Measurements from ENCODE around the gene KRT3.

The KRT3 gene

DNA sequence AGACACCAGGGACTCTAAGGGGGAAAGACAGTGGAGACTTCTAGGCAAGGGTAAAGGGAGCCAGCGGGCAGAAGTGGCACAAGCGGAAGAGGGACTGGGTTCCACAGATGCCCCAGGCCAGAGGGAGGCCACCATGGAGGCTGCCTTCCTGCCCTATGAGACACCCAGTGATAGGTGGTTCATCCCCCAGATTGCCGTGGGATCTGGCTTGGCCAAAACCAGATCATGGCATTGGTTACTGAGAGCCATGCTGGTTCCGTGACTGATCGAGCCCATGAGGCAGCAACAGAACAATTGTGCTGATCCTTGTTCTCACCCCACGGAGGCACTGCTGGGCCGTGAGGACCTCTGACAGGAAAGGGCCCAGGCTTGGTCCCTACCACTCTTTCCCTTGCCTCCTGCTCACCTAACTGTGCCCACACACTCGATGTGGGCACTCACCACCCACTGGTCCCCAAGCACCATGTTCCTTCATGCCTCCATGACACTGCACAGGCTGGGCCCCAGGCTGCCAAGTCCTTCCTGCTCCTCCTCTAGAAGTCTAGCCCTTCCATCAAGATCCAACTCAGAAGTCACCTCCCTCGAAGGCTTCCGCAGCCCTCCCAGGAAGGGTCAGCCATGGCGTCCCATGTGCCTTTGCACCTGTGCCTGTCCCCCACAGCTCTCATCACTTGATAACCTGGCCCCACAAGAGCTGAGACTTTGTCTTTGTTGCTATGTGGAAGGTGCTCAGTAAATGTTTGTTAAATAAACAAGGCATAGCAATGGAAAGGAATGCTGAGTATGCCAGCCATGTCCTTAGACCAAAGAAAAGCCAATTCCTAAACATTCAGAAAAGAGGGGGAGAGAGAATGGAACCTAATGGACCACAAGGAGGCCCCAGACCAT lies 30.9 kb upstream of the KRT3 start:
- Histone ChIP-seq H3K4me2 (ENCODE audit: insufficient read depth, low read length) (no peak overlapping the region), H3K79me2 (ENCODE audit: insufficient read depth, low read length) (no peaks in the 10 kb centered on the region), H3K9ac (ENCODE audit: low read depth, low read length) (no peak overlapping the region), H3K4me3 (ENCODE audit: low read depth in 1 of 2, low read length in 2 of 2) (no peak overlapping the region), H3K27ac (ENCODE audit: low read length) (no peak overlapping the region), H3K9me3 (ENCODE audit: insufficient read depth, low read length, severe bottlenecking) (no peaks in the 10 kb centered on the region), H2AFZ (ENCODE audit: low read depth, low read length) (no peak overlapping the region), H3K4me1 (ENCODE audit: insufficient read depth, low read length) (no peaks in the 10 kb centered on the region), H4K20me1 (ENCODE audit: insufficient read depth, low read length) (no peaks in the 10 kb centered on the region; the same call in 1 of the 2 replicates), H3K36me3 (ENCODE audit: insufficient read depth, low read length) (no peaks in the 10 kb centered on the region), H3K27me3 (ENCODE audit: insufficient read depth, low read length, poor library complexity) (peaks cover 23% of the 10 kb centered on the region)
- DNase-seq (no peak), ATAC-seq (ENCODE audit: insufficient read depth, low read depth) (no peak)
- no peak for TF ChIP-seq EZH2 (IDR thresholded peaks at IDR 0.05; ENCODE audit: borderline replicate concordance, low read depth, low read length, severe bottlenecking)

GRCh38 chr12:52825961-52826360 lies 30.0 kb upstream of the KRT3 start:
- H3K4me2 ChIP-seq (ENCODE audit: insufficient read depth, low read length): no peak overlapping the region
- no peaks in the 10 kb centered on the region for H3K79me2 ChIP-seq (ENCODE audit: insufficient read depth, low read length)
- no peaks in the 10 kb centered on the region for H3K36me3 ChIP-seq (ENCODE audit: insufficient read depth, low read length)
- H3K9ac ChIP-seq (ENCODE audit: low read depth, low read length): no peak overlapping the region
- no peaks in the 10 kb centered on the region; the same call in 1 of the 2 replicates for H4K20me1 ChIP-seq (ENCODE audit: insufficient read depth, low read length)
- DNase-seq: no peak
- no peak for ATAC-seq (ENCODE audit: insufficient read depth, low read depth)
- no peaks in the 10 kb centered on the region for H3K4me1 ChIP-seq (ENCODE audit: insufficient read depth, low read length)
- H3K27me3 ChIP-seq (ENCODE audit: insufficient read depth, low read length, poor library complexity): peaks cover 24% of the 10 kb centered on the region
- no peak overlapping the region for H3K4me3 ChIP-seq (ENCODE audit: low read depth in 1 of 2, low read length in 2 of 2)
- TF ChIP-seq EZH2 (IDR thresholded peaks at IDR 0.05; ENCODE audit: borderline replicate concordance, low read depth, low read length, severe bottlenecking) (no peak), CTCF (IDR thresholded peaks at IDR 0.05; ENCODE audit: borderline replicate concordance, extremely low read depth, low read length, poor library complexity, severe bottlenecking) (no peak)
- no peaks in the 10 kb centered on the region for H3K9me3 ChIP-seq (ENCODE audit: insufficient read depth, low read length, severe bottlenecking)
- no peak overlapping the region for H2AFZ ChIP-seq (ENCODE audit: low read depth, low read length)
- no peak overlapping the region for H3K27ac ChIP-seq (ENCODE audit: low read length)

- no peak for DNase-seq
- H2AFZ ChIP-seq (ENCODE audit: low read depth, low read length): no peak overlapping the region
- peaks cover 32% of the 10 kb centered on the region for H3K27me3 ChIP-seq (ENCODE audit: insufficient read depth, low read length, poor library complexity)
- no peak for TF ChIP-seq EZH2 (IDR thresholded peaks at IDR 0.05; ENCODE audit: borderline replicate concordance, low read depth, low read length, severe bottlenecking)
- TF ChIP-seq CTCF (IDR thresholded peaks at IDR 0.05; ENCODE audit: borderline replicate concordance, extremely low read depth, low read length, poor library complexity, severe bottlenecking): no peak
- no peaks in the 10 kb centered on the region for H3K36me3 ChIP-seq (ENCODE audit: insufficient read depth, low read length)
- H3K9ac ChIP-seq (ENCODE audit: low read depth, low read length): no peak overlapping the region
- no peak overlapping the region for H3K4me2 ChIP-seq (ENCODE audit: insufficient read depth, low read length)
- no peak overlapping the region for H3K27ac ChIP-seq (ENCODE audit: low read length)
- ATAC-seq (ENCODE audit: insufficient read depth, low read depth): no peak
- H3K4me3 ChIP-seq (ENCODE audit: low read depth in 1 of 2, low read length in 2 of 2): no peak overlapping the region
- H3K79me2 ChIP-seq (ENCODE audit: insufficient read depth, low read length): no peaks in the 10 kb centered on the region
- no peaks in the 10 kb centered on the region for H3K9me3 ChIP-seq (ENCODE audit: insufficient read depth, low read length, severe bottlenecking)
- no peaks in the 10 kb centered on the region for H3K4me1 ChIP-seq (ENCODE audit: insufficient read depth, low read length)
- peaks cover 6% of the 10 kb centered on the region; the same call in 1 of the 2 replicates for H4K20me1 ChIP-seq (ENCODE audit: insufficient read depth, low read length)
Measured at GRCh38 chr12:52824741-52825410, 29.0 kb upstream of the KRT3 start.
